Neural cell (in vitro differentiated cells): ENCODE measurements around the gene GABRR1.

ENCODE experiments used
- CTCF ChIP-seq: fragments of 450-650 bp; IDR thresholded peaks from 2 replicates; pipeline ENCODE4 v1.5.1; 2014; ENCODE audit warnings: antibody characterized with exemption, mild to moderate bottlenecking, moderate library complexity; ENCODE audit not compliant: poor library complexity, severe bottlenecking
- POLR2AphosphoS5 ChIP-seq: IDR thresholded peaks from 2 replicates; pipeline ENCODE4 v1.6.1; 2012
- RAD21 ChIP-seq: fragments of 450-650 bp; conservative IDR thresholded peaks from 2 replicates; pipeline ENCODE4 v1.6.1; 2014; ENCODE audit warnings: antibody characterized with exemption, mild to moderate bottlenecking, moderate library complexity
- SMC3 ChIP-seq: fragments of 450-650 bp; conservative IDR thresholded peaks from 2 replicates; pipeline ENCODE4 v1.6.1; 2014; ENCODE audit warnings: antibody characterized with exemption, mild to moderate bottlenecking, moderate library complexity; ENCODE audit not compliant: poor library complexity
- TAF1 ChIP-seq: IDR thresholded peaks from 2 replicates; pipeline ENCODE4 v1.6.1; 2012; ENCODE audit warnings: low read depth
- TF ChIP-seq, protein P1 (sequence below): IDR thresholded peaks from 2 replicates; pipeline ENCODE4 v1.6.1; 2012; ENCODE audit warnings: borderline replicate concordance

DNA sequence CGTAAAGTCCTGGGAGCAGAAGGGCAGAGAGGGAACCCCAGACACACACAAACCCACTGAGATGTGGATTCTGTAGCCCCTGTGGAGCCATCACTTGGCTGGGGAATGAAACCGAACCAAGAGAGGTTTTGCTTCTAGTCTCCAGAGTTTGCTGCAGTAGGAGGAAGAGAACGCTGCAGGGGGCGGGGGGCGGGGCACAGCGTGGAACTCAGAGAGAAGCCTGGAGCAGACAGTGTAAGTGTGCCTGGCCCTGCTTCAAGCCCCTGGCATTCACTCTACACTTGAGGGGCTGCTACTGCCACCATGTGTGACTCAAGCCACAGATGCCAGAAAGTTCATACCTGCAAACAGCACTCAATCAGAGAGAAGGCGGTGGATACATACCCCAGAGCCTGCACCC, 18.9 kb downstream of the GABRR1 start:
- TF ChIP-seq CTCF (no peak), POLR2AphosphoS5 (no peak), TAF1 (no peak), RAD21 (no peak), SMC3 (no peak)
- TF ChIP-seq, protein P1, sequence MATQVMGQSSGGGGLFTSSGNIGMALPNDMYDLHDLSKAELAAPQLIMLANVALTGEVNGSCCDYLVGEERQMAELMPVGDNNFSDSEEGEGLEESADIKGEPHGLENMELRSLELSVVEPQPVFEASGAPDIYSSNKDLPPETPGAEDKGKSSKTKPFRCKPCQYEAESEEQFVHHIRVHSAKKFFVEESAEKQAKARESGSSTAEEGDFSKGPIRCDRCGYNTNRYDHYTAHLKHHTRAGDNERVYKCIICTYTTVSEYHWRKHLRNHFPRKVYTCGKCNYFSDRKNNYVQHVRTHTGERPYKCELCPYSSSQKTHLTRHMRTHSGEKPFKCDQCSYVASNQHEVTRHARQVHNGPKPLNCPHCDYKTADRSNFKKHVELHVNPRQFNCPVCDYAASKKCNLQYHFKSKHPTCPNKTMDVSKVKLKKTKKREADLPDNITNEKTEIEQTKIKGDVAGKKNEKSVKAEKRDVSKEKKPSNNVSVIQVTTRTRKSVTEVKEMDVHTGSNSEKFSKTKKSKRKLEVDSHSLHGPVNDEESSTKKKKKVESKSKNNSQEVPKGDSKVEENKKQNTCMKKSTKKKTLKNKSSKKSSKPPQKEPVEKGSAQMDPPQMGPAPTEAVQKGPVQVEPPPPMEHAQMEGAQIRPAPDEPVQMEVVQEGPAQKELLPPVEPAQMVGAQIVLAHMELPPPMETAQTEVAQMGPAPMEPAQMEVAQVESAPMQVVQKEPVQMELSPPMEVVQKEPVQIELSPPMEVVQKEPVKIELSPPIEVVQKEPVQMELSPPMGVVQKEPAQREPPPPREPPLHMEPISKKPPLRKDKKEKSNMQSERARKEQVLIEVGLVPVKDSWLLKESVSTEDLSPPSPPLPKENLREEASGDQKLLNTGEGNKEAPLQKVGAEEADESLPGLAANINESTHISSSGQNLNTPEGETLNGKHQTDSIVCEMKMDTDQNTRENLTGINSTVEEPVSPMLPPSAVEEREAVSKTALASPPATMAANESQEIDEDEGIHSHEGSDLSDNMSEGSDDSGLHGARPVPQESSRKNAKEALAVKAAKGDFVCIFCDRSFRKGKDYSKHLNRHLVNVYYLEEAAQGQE = no peak
